HG02938 (cell line): ENCODE data around the gene DLGAP1.

ENCODE experiments used
- ATAC-seq: cut with Tn5 transposase; IDR thresholded peaks from one replicate; pipeline ENCODE4 v1.9.1; 2021; ENCODE audit warnings: mild to moderate bottlenecking, moderate library complexity; ENCODE audit not compliant: unreplicated experiment

Gene DLGAP1

DNA sequence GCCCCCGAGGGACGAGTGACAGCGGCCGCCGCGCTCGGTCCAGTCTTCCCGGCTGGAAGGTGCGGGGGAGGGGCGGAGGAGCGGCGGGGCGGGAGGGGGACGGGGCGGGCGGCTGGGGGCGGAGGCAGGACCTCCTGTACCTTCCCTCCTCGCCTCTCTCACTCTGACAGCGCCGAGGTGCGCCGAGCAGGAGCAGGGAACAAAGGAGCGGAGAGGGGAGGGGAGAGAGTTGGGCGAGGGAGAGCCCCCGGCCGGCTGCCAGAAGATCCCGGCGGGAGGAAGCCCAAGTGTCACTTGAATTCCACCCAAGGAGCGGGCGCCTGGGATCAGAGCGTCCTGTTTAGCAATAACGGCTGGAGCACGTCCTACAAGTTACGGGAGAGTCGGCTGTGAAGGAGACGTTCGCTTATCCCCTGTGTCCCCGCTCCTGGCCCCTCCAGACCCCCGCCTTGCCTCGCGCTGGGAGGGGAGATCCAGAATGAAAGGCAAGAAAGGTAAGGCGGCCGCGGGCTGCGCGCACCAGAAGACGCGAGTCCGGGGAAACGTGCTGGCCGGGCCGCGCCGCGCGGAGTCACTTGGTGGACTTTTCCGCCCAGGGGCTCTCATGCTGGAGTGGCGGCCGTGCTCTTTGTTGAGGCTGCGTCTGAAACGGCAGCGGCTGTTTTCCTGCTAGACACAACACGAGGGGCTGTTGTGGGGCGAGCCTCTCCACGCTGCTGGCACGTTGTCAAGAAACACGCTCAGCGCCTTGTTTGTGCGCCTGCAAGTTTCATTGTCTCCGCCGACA, 1004.9 kb downstream of the DLGAP1 start, which contains the start of gene TGIF1:
TSS of gene TGIF1 (plus strand) at position 161 of the 787 bp plus-strand sequence. CDS start at position 479, 318 bp downstream.
- ATAC-seq, result no peak

DNA sequence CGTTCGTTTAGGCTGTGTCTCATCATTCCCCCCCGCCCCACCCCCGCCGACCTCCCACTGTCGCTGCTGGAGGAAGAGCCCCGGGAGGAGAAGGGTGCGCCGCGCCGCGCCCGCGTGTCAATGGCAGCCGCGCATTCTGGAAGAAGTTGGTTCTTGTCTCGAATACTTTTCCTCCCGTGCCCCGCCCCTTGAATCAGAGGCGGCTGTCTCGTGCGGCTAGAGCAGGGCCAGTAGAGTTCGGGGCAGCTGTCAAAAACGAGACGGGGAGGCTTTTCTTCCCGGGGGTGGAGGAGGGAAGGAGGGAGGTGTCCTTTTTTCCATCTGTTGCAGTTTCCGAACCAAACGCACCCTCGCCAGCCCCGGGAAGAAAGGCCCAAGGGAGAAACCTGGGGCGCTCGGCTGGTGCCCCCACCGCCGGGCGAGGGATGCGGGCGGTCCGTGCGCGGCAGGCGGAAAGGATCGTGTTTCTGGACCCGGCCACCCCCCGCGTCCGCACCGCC, 1005.5 kb downstream of the DLGAP1 start:
- ATAC-seq, result peak; percentile 8

DNA sequence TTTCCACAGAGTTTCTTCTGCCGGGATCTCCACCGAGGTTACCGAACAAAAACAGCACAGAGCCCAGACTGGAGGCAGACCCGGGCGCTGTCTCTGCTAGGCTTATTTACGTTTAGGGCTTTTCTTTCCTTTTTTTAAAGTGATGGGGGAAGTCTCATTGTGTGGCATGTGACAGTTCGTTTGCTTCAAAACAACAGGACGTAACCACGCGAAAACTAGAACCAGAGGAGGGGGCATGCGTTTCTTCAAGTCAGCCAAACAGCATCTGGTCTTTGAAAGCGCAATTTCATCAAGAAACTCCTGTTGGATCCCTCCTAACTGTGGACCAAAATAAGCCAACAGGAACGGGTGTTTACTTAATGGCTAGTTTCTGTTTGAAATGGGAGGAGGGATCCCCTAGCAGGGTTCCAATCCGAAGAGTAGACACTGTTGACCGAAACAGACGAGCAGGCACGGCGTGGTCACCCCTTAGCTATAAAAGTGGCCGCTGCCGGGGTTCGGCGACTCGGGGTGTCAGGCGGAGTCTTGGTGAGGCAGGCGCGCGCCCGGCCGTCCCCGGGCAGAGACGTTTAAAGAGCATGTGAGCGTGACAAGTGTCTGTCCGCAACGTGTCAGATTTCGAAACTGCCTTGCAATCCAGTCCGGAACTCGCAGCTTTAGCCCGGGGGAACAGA, 1006.1 kb downstream of the DLGAP1 start:
- ATAC-seq, result peak; percentile 42

DNA sequence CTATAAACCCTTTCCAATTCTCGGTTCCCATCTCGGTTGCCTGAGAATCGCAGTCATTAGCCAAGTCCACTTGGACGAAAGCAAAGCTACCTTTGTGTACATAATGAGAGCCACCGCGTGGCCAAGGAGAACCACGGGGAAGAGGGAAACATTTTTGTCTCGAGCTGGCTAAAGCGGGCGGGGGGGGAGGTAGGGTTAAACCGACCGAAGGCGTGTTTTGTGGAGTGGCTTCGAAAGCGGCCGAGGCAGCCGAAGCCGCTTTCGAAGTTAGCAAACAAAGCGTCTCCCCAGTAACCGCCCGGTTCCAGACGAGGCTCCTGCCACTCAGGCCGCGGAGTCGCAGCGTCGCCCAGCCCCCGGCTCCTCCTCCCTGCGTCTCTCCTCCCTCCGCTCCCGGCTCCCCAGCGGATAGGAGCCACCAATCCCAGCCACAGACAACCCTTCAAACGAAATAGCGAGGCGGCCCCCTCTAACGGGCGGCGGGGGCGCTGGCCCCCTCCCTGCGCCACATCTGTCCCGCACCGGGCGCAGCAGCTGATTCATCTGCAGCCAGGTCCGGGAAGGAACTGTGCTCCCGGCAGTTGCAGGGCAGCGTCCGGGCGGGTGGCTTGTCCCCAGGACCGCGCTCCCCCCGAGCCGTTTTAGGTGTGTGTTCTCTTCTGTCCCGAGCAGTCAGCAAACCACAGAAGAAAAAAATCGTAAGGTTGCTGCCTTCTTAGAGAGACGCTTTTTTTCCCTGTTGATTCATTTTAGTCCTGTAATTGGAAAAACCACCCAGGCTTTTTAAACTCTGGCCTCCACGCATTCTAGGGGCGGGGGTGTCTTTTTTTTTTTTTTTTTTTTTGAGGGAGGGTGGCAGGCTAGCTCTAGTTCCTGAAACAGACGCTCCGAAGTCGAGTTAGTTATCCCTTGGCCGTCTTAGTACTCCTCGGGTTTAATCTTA, 1006.9 kb downstream of the DLGAP1 start:
- peak; percentile 66 for ATAC-seq

DNA sequence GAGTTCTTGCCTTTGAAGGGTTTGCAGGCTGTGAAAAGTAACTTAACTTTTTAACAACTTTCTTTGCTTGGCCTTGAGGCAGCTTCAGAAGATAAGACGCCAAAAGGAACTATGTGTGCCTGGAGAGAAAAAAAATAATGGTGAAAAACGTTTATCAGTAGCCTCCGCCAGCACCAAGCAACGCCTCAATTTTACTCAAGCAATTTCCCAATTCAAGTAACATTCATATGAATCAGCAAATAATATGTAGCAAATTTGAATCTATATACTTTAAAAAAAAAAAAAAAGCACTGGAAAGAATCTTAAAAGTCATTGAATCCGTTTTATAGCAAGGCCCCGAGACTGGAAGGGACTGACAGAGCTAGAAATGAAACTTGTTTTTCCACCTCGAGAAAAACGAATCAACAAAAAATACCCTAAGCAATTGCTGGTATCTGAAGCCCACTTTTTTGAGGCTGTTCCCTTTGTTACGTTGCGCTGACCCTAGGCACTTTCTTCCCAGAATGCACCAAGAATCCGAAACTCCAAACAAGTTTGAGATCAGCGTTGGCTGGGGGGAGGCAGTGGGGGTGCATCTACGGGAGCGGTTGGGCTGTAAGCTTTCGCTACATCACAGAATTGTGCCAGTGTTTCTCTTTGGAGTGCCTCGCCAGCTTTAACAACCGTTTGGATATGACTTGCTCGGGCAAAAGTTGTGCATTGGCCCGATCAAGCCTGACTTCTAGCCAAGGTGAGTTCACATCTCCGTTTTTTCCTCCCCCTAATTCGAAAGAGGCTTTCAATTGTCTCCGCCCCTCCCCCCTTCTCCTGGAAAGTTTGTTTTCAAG, 1007.8 kb downstream of the DLGAP1 start:
- ATAC-seq, result no peak
